ENCODE data around the gene TBC1D32. TPM values are rescaled to one million over a fixed set of nuclear protein-coding genes. Genes with fewer than 3 reads are reported as not detected.
"Not testable (repeated sequence)": the region's sequence is repeated elsewhere in the genome, so short reads cannot be mapped to it uniquely, and the experiment has no call there.

The TBC1D32 gene
- polyA plus RNA-seq (2011; rRNA removed), result 3.5 and 6.3 TPM in 2 replicates
- 6.5 and 9.5 TPM in 2 replicates for polyA minus RNA-seq (2011; rRNA and poly(A)+ RNA removed)

GRCh38 chr6:121334299-121335086, at the start of gene TBC1D32:
Gene TBC1D32 (minus strand): TSS chr6:121334480. CDS start chr6:121334430, 50 bp downstream.
- Histone ChIP-seq H3K9me3 (ENCODE audit: control insufficient read depth, insufficient read depth, low read length) (peaks cover 3% of the 10 kb centered on the region; the same call in 1 of the 2 replicates), H3K4me3 (ENCODE audit: low read depth, low read length) (peak within 1 kb of the TSS; percentile 78), H3K27me3 (ENCODE audit: control insufficient read depth, insufficient read depth, low read length) (no peaks in the 10 kb centered on the region), H3K27ac (ENCODE audit: low read depth, low read length) (peak within 1 kb of the TSS; percentile 98)
- DNase-seq (ENCODE audit: low read depth, low spot score), result peak; percentile 78
- no peak for TF ChIP-seq CTCF (IDR thresholded peaks at IDR 0.05; ENCODE audit: low read depth, low read length)
- ChIA-PET CTCF (interaction anchor here (0.7 to 1.4 kb wide), 3 partner anchors 24 to 278 kb away, joined by 3 to 6 read pairs (median 4); no protein-coding TSS in a partner anchor), POLR2A (no interaction called here)

GRCh38 chr6:121383478-121383877, 49.2 kb upstream of the TBC1D32 start:
- no peak for DNase-seq (ENCODE audit: low read depth, low spot score)
- CTCF ChIA-PET, result interaction anchor here (1.0 kb wide), 1 partner anchor 17 kb away, joined by 3 read pairs; no protein-coding TSS in a partner anchor
- POLR2A ChIA-PET, result interaction anchor here (0.6 kb wide), 1 partner anchor 52 kb away, joined by 4 read pairs; no protein-coding TSS in a partner anchor
- no peak for TF ChIP-seq CTCF (IDR thresholded peaks at IDR 0.05; ENCODE audit: low read depth, low read length)
- no peak overlapping the region for H3K27ac ChIP-seq (ENCODE audit: low read depth, low read length)
- no peak overlapping the region for H3K4me3 ChIP-seq (ENCODE audit: low read depth, low read length)
- no peaks in the 10 kb centered on the region for H3K27me3 ChIP-seq (ENCODE audit: control insufficient read depth, insufficient read depth, low read length)
- no peaks in the 10 kb centered on the region for H3K9me3 ChIP-seq (ENCODE audit: control insufficient read depth, insufficient read depth, low read length)

GRCh38 chr6:121382467-121383121, 48.3 kb upstream of the TBC1D32 start:
- Histone ChIP-seq H3K27ac (ENCODE audit: low read depth, low read length) (no peak overlapping the region), H3K4me3 (ENCODE audit: low read depth, low read length) (no peak overlapping the region), H3K9me3 (ENCODE audit: control insufficient read depth, insufficient read depth, low read length) (no peaks in the 10 kb centered on the region), H3K27me3 (ENCODE audit: control insufficient read depth, insufficient read depth, low read length) (no peaks in the 10 kb centered on the region)
- DNase-seq (ENCODE audit: low read depth, low spot score), result no peak
- TF ChIP-seq CTCF (IDR thresholded peaks at IDR 0.05; ENCODE audit: low read depth, low read length), result no peak
- POLR2A ChIA-PET, result no interaction called here
- CTCF ChIA-PET, result no interaction called here

GRCh38 chr6:121376411-121376810, 42.1 kb upstream of the TBC1D32 start:
- CTCF ChIA-PET, result interaction anchor here (2.0 kb wide), 1 partner anchor 22 kb away, joined by 5 read pairs; no protein-coding TSS in a partner anchor
- Histone ChIP-seq H3K27me3 (ENCODE audit: control insufficient read depth, insufficient read depth, low read length) (no peaks in the 10 kb centered on the region), H3K27ac (ENCODE audit: low read depth, low read length) (no peak overlapping the region), H3K4me3 (ENCODE audit: low read depth, low read length) (no peak overlapping the region), H3K9me3 (ENCODE audit: control insufficient read depth, insufficient read depth, low read length) (no peaks in the 10 kb centered on the region)
- POLR2A ChIA-PET, result no interaction called here
- TF ChIP-seq CTCF (IDR thresholded peaks at IDR 0.05; ENCODE audit: low read depth, low read length), result no peak
- DNase-seq (ENCODE audit: low read depth, low spot score), result no peak

GRCh38 chr6:121374219-121374618, 39.9 kb upstream of the TBC1D32 start:
- H3K27ac ChIP-seq (ENCODE audit: low read depth, low read length); POLR2A ChIA-PET; DNase-seq (ENCODE audit: low read depth, low spot score); H3K27me3 ChIP-seq (ENCODE audit: control insufficient read depth, insufficient read depth, low read length); CTCF ChIA-PET; H3K9me3 ChIP-seq (ENCODE audit: control insufficient read depth, insufficient read depth, low read length); H3K4me3 ChIP-seq (ENCODE audit: low read depth, low read length): not testable (repeated sequence)
